ENCODE measurements around the gene SIAH2.

Gene SIAH2

GRCh38 chr3:150764967-150765366 is 2.0 kb upstream of the SIAH2 start:
- no peaks in the 10 kb centered on the region for H3F3A ChIP-seq (ENCODE audit: insufficient read depth, low read length)
- no peak for TF ChIP-seq EZH2 (IDR thresholded peaks at IDR 0.05; ENCODE audit: borderline replicate concordance, low read length)
- TF ChIP-seq, protein P1, sequence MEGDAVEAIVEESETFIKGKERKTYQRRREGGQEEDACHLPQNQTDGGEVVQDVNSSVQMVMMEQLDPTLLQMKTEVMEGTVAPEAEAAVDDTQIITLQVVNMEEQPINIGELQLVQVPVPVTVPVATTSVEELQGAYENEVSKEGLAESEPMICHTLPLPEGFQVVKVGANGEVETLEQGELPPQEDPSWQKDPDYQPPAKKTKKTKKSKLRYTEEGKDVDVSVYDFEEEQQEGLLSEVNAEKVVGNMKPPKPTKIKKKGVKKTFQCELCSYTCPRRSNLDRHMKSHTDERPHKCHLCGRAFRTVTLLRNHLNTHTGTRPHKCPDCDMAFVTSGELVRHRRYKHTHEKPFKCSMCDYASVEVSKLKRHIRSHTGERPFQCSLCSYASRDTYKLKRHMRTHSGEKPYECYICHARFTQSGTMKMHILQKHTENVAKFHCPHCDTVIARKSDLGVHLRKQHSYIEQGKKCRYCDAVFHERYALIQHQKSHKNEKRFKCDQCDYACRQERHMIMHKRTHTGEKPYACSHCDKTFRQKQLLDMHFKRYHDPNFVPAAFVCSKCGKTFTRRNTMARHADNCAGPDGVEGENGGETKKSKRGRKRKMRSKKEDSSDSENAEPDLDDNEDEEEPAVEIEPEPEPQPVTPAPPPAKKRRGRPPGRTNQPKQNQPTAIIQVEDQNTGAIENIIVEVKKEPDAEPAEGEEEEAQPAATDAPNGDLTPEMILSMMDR (IDR thresholded peaks at IDR 0.05; ENCODE audit: low read length): no peak
- no peaks in the 10 kb centered on the region for H4K20me1 ChIP-seq (ENCODE audit: insufficient read depth, low read length)
- H3K9me3 ChIP-seq (ENCODE audit: low read length): no peaks in the 10 kb centered on the region
- H3K27me3 ChIP-seq (ENCODE audit: insufficient read depth, low read length): no peaks in the 10 kb centered on the region
- H3K4me1 ChIP-seq (ENCODE audit: insufficient read depth, low read length, severe bottlenecking): peaks cover 53% of the 10 kb centered on the region
- H3K27ac ChIP-seq (ENCODE audit: low read depth, low read length, poor library complexity, severe bottlenecking): peak overlapping the region; percentile 94
- H3K4me3 ChIP-seq (ENCODE audit: low read depth, low read length, poor library complexity, severe bottlenecking): peak overlapping the region; percentile 86
- peak overlapping the region; percentile 89 for H3K9ac ChIP-seq (ENCODE audit: low read length)
- peaks cover 19% of the 10 kb centered on the region for H3K36me3 ChIP-seq (ENCODE audit: insufficient read depth, low read length)
- H3K4me2 ChIP-seq (ENCODE audit: low read length): peak overlapping the region; percentile 83
- no peaks in the 10 kb centered on the region for H3K9me2 ChIP-seq (ENCODE audit: low read depth, low read length)
- peaks cover 24% of the 10 kb centered on the region for H3K79me2 ChIP-seq (ENCODE audit: insufficient read depth, low read length)
- H2AFZ ChIP-seq (ENCODE audit: low read length): no peak overlapping the region

GRCh38 chr3:150764566-150764965 is 1.6 kb upstream of the SIAH2 start:
- Histone ChIP-seq H3K79me2 (ENCODE audit: insufficient read depth, low read length) (peaks cover 28% of the 10 kb centered on the region), H3K36me3 (ENCODE audit: insufficient read depth, low read length) (peaks cover 23% of the 10 kb centered on the region), H3K9me2 (ENCODE audit: low read depth, low read length) (no peaks in the 10 kb centered on the region), H3K27me3 (ENCODE audit: insufficient read depth, low read length) (no peaks in the 10 kb centered on the region), H3K27ac (ENCODE audit: low read depth, low read length, poor library complexity, severe bottlenecking) (peak overlapping the region; percentile 94), H3K4me1 (ENCODE audit: insufficient read depth, low read length, severe bottlenecking) (peaks cover 57% of the 10 kb centered on the region), H3K9ac (ENCODE audit: low read length) (peak overlapping the region; percentile 89), H3K4me2 (ENCODE audit: low read length) (peak overlapping the region; percentile 83), H3K4me3 (ENCODE audit: low read depth, low read length, poor library complexity, severe bottlenecking) (peak overlapping the region; percentile 86), H2AFZ (ENCODE audit: low read length) (no peak overlapping the region), H3F3A (ENCODE audit: insufficient read depth, low read length) (no peaks in the 10 kb centered on the region), H4K20me1 (ENCODE audit: insufficient read depth, low read length) (no peaks in the 10 kb centered on the region), H3K9me3 (ENCODE audit: low read length) (no peaks in the 10 kb centered on the region)
- no peak for TF ChIP-seq EZH2 (IDR thresholded peaks at IDR 0.05; ENCODE audit: borderline replicate concordance, low read length)
- TF ChIP-seq, protein P1 (IDR thresholded peaks at IDR 0.05; ENCODE audit: low read length): no peak

GRCh38 chr3:150763841-150764483 is 993 bp upstream of the SIAH2 start:
- Histone ChIP-seq H3F3A (ENCODE audit: insufficient read depth, low read length) (no peaks in the 10 kb centered on the region), H3K27ac (ENCODE audit: low read depth, low read length, poor library complexity, severe bottlenecking) (peak overlapping the region; percentile 94), H3K9me2 (ENCODE audit: low read depth, low read length) (no peaks in the 10 kb centered on the region), H4K20me1 (ENCODE audit: insufficient read depth, low read length) (no peaks in the 10 kb centered on the region), H3K79me2 (ENCODE audit: insufficient read depth, low read length) (peaks cover 34% of the 10 kb centered on the region), H2AFZ (ENCODE audit: low read length) (no peak overlapping the region), H3K9me3 (ENCODE audit: low read length) (no peaks in the 10 kb centered on the region), H3K27me3 (ENCODE audit: insufficient read depth, low read length) (no peaks in the 10 kb centered on the region), H3K4me2 (ENCODE audit: low read length) (peak overlapping the region; percentile 83), H3K4me3 (ENCODE audit: low read depth, low read length, poor library complexity, severe bottlenecking) (peak overlapping the region; percentile 86), H3K9ac (ENCODE audit: low read length) (peak overlapping the region; percentile 89), H3K4me1 (ENCODE audit: insufficient read depth, low read length, severe bottlenecking) (peaks cover 63% of the 10 kb centered on the region), H3K36me3 (ENCODE audit: insufficient read depth, low read length) (peaks cover 29% of the 10 kb centered on the region)
- TF ChIP-seq, protein P1 (IDR thresholded peaks at IDR 0.05; ENCODE audit: low read length): peak; percentile 63
- TF ChIP-seq EZH2 (IDR thresholded peaks at IDR 0.05; ENCODE audit: borderline replicate concordance, low read length): no peak
